NB4 (cell line): ENCODE results near the gene ABCA2.

Experiments used
- MYC ChIP-seq: IDR thresholded peaks from 2 replicates; pipeline ENCODE4 v1.6.1; 2011; ENCODE audit warnings: low read depth, low read length
- TF ChIP-seq, protein P1 (sequence below): IDR thresholded peaks from one replicate; pipeline ENCODE4 v1.5.1; 2012; ENCODE audit warnings: low read depth, low read length
- TF ChIP-seq, protein P2 (sequence below): IDR thresholded peaks from 2 replicates; pipeline ENCODE4 v1.6.1; 2011; ENCODE audit warnings: low read depth, low read length

DNA sequence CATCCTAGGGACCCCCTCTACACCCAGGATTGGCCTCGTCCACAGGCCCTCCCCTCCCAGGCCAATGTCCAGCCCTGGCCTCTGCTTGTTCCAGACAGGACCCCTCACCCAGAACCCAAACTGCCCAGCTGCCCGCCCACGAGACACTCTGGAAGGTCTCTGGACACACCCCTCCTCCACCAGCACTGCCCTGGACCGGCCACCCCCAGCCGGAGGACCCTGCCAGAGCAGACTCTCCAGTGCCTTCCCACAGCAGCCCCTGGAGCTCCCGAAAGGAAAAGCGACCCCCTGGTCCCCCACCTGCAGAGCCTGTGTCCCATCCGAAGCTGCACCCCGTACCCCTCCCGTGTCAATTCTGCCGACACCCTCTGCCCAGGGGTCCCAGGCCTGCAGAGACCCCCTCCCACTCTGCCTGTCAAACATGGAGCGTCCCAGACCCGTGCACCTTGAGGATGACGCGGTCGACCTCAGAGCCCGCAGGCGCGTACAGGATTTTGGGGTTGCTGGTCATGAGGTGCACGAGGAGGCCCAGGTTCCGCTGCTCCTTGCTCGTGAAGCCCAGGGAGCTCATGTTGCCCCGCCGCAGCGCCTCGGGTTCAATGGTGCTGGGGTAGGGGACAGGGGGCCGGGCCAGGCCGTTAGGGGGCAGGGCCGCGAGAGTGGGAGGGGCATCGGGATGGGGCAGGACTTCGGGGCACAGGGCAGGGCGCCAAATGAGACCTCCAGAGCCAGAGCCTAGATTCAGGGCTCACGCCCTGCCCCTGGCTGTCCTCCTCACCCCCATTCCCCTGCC, 8.0 kb downstream of the ABCA2 start:
- TF ChIP-seq, protein P1, sequence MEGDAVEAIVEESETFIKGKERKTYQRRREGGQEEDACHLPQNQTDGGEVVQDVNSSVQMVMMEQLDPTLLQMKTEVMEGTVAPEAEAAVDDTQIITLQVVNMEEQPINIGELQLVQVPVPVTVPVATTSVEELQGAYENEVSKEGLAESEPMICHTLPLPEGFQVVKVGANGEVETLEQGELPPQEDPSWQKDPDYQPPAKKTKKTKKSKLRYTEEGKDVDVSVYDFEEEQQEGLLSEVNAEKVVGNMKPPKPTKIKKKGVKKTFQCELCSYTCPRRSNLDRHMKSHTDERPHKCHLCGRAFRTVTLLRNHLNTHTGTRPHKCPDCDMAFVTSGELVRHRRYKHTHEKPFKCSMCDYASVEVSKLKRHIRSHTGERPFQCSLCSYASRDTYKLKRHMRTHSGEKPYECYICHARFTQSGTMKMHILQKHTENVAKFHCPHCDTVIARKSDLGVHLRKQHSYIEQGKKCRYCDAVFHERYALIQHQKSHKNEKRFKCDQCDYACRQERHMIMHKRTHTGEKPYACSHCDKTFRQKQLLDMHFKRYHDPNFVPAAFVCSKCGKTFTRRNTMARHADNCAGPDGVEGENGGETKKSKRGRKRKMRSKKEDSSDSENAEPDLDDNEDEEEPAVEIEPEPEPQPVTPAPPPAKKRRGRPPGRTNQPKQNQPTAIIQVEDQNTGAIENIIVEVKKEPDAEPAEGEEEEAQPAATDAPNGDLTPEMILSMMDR = no peak
- TF ChIP-seq MYC = no peak
- TF ChIP-seq, protein P2, sequence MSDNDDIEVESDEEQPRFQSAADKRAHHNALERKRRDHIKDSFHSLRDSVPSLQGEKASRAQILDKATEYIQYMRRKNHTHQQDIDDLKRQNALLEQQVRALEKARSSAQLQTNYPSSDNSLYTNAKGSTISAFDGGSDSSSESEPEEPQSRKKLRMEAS = no peak
